ENCODE data around the gene CNMD.
"Not testable (repeated sequence)": the region's sequence is repeated elsewhere in the genome, so short reads cannot be mapped to it uniquely, and the experiment has no call there.

CNMD gene

DNA sequence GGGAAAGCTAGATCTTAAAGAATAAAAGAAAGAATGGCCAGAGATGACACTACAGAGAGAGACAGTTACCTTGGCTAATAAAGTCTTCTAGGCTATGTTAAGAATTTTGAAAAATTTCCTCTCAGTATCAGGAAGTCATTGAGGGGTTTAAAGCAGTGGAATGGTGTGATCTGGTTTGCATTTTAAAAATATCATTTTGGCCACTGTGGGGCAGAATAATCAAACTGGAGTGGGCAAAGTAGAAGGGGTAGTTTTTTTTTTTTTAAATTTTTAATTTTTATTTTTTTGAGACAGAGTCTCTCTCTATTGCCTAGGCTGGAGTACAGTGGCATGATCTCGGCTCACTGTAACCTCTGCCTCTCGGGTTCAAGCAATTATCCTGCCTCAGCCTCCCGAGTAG lies 4.4 kb upstream of the CNMD start:
- DNase-seq (ENCODE audit: low spot score): no peak

GRCh38 chr13:52743569-52743968 lies 3.9 kb upstream of the CNMD start:
- DNase-seq (ENCODE audit: low spot score): no peak

- peak; percentile 68 for DNase-seq (ENCODE audit: low spot score)
These were observed 727 bp downstream of the CNMD start for GRCh38 chr13:52738719-52739467.

GRCh38 chr13:52737965-52738364 lies 1.7 kb downstream of the CNMD start:
- no peak for DNase-seq (ENCODE audit: low spot score)

GRCh38 chr13:52737451-52737850 lies 2.2 kb downstream of the CNMD start:
- no peak for DNase-seq (ENCODE audit: low spot score)

GRCh38 chr13:52736891-52737290 lies 2.7 kb downstream of the CNMD start:
- DNase-seq (ENCODE audit: low spot score): no peak

- DNase-seq (ENCODE audit: low spot score): no peak
These were observed 5.5 kb downstream of the CNMD start for GRCh38 chr13:52734075-52734623.

DNA sequence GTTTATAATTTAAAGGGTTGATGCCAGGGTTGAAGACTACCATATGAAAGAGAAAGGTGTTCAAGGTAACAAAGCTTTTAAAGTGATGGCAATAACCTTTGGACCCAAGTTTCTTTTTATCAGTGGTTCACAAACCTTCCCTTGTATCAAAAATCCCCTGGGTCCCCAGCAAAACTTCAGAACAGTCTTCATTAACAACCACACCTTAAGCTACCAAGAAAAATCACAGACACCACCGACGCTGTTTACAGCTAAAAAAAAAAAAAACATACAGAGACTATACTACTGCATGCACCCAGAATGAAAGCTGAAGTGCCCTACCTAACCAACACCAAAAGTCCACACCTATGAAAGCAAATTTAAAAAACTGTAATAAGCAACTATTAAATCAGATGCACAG lies 13.4 kb downstream of the CNMD start:
- no peak for DNase-seq (ENCODE audit: low spot score)

DNA sequence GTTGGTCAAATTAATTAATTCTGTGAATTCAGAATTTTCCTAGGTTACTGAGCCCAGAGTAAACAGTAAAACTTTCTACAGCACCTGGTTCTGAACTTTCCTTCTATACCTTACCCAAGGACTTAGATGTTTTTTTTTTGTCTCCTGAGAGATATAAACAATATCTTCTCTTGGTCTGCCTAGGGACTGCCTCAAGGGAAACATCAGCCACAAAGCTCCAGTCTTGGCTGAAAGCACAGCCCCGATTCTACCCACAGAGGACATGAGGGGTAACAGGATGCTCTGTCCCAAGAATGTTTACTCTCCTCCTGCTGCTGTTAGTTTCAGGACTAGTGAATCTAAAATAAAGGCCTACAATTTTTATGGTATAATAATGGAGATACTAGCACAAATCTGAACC lies 14.3 kb downstream of the CNMD start:
- no peak for DNase-seq (ENCODE audit: low spot score)

- no peak for DNase-seq (ENCODE audit: low spot score)
These were observed 16.4 kb downstream of the CNMD start for GRCh38 chr13:52723181-52723580.

DNA sequence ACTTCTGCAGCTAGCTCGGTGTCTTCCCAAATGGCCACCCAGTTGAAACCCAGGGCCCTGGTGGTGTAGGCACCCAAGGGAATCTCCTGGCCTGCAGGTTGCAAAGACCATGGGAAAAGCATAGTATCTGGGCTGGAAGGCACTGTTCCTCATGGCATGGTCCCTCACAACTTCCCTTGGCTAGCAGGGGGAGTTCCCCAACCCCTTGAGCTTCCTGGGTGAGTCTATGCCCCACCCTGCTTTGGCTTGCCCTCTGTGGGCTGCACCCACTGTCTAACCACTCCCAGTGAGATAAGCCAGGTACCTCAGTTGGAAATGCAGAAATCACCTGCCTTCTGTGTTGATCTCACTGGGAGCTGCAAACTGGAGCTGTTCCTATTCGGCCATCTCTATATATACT lies 18.3 kb downstream of the CNMD start:
- DNase-seq (ENCODE audit: low spot score): not testable (repeated sequence)

- not testable (repeated sequence) for DNase-seq (ENCODE audit: low spot score)
These were observed 18.7 kb downstream of the CNMD start for GRCh38 chr13:52720904-52721303.

DNA sequence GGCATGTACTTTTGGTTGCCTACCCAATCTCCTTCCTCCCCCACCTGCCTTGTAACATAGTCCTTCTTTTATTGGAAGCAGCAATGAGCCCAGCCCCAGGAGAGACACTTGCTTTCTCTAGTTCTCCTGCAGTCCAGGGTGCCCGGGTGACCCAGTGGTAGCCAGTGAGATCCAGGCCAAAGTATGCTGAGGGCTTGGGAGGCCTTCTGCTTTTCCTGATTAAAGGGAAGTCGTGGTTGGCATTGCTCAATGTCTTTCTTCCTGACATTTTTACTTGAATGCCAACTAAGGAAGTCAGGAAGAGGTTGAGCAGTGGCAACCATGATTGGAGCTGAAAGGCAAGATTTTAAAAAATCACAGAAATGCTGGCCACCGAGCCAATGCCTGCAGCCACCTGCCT lies 25.7 kb downstream of the CNMD start:
- no peak for DNase-seq (ENCODE audit: low spot score)

DNA sequence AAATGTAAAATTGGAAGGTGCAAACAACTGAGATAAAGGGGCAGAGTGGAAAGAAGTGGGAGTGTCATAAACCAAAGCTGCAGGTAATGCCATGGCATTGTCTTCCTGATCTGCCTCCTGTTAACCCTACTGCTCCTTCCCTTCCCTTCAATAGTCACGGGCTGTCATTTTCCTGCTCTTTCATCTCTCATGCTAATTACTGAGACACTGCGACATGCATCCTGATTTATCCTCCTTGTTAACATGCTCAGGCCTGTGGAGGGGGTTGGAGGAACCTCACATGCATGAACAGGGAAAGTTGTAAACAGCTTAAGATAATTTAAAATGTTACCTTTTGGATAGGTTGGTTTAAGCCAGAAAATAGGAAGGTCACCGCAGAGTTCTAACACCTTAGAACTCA lies 27.2 kb downstream of the CNMD start:
- no peak for DNase-seq (ENCODE audit: low spot score)

DNA sequence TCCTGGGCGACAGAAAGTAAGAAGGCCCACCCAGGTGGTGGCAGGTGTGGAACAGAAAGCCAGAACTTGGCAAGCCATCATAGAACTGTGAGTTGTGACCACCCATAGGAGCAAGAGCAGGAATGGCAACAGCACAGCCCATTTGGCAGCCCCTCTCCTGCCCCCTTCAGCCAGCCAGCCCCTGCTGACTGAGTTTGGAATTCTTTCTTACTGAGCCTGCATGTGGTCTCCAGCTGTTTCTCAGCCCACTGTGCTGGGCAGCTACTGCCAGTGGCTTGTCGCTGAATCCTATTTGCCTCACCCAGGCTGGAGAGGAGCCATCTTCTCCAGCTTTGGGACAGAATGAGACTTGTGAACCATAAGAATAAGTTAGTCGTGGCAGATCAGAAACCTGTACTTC lies 28.3 kb downstream of the CNMD start:
- DNase-seq (ENCODE audit: low spot score): no peak

DNA sequence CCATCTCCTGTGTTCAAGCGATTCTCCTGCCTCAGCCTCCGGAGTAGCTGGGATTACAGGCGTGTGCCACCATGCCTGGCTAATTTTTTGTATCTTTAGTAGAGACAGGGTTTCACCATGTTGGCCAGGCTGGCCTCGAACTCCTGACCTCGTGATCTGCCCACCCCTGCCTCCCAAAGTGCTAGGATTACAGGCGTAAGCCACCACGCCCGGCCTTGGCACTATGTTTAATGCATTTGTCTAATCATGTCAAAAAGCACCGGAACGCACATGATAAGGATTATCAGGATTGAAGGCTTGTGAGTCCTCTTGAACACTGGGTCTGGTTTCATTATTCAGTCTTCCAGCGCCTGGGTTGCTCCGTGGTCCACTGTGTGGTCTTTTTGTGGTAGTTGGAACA lies 31.4 kb downstream of the CNMD start:
- DNase-seq (ENCODE audit: low spot score): not testable (repeated sequence)

- DNase-seq (ENCODE audit: low spot score): no peak
These were observed 32.2 kb downstream of the CNMD start for GRCh38 chr13:52707375-52707774.

GRCh38 chr13:52706081-52706480 lies 33.5 kb downstream of the CNMD start:
- DNase-seq (ENCODE audit: low spot score): no peak

DNA sequence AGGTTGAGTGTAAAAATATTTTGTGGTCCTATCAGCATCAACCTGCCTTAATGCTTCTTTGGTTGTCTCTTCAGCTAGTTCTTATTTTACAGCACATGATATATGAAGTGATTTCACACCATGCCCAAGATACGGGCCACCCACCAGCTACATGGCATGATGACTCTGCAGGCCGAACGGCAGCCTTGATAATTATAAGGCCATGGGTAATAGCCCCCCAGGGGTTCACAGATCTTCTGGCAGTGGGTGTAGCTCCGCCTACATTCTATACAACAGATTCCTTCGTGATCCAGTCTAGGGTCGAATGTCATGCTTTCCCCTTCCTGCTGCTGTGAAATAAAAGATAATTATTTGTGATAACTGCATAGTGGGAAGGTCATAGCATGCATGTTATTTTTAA lies 36.1 kb downstream of the CNMD start:
- DNase-seq (ENCODE audit: low spot score): no peak

- DNase-seq (ENCODE audit: low spot score): no peak
These were observed 37.7 kb downstream of the CNMD start for GRCh38 chr13:52701728-52702465.

DNA sequence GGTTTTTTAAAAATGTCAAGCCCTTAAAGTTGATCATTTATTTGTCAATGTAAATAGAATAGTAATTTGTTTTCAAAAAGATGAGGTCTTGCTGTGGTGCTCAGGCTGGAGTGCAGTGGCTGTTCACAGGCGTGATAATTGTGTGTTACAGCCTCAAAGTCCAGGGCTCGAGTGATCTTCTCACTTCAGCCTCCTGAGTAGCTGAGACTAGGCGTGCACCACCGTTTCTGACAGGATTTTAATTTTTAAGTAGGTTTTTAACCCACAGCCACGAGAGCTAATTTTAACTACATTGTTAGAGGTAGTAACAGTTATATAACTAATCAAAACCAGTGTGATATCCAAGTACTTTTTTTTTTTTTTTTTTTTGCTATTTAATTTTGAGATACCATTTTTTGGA lies 43.1 kb downstream of the CNMD start:
- DNase-seq (ENCODE audit: low spot score): no peak

DNA sequence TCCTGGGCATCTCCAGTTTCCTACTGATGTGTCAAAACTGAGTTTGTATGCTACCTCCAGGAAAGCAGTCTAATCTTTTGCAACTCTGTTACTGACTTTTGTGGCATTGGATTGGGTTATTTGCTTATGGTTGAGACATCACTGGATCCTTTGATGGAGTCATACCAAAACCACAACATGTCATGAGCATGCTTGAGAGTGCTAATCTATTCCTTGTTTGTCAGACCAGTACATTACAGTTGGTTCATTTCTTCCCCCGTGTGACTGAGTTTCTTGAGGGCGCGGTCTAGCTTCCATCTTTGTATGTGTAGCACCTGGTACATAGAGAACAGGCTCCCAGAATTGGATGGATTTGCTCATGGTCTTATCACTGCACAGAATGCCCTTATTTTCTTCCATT lies 43.8 kb downstream of the CNMD start:
- DNase-seq (ENCODE audit: low spot score): no peak

GRCh38 chr13:52686376-52686775 lies 53.2 kb downstream of the CNMD start:
- DNase-seq (ENCODE audit: low spot score): no peak

Data from left forelimb (tissue), 1 donor.